ENCODE measurements around the gene TMEM243.
"Not testable (repeated sequence)": the region's sequence is repeated elsewhere in the genome, so short reads cannot be mapped to it uniquely, and the experiment has no call there.

The TMEM243 gene

DNA sequence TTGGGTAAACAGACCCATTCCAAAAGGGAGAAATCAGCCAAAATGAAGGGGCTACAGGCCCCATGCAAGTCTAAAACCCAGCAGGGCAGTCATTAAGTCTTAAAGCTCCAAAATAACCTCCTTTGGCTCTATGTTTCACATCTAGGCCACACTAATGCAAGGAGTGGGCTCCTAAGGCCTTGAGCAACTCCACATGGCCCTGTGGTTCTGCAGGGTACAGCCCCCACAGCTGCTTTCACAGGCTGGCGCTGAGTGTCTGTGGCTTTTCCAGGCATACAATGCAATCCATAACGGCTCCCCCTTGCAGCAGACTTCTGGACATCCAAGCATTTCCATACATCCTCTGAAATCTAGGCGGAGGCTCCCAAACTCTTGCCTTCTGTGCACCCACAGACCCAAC, 9.0 kb downstream of the TMEM243 start:
- no peak for DNase-seq

DNA sequence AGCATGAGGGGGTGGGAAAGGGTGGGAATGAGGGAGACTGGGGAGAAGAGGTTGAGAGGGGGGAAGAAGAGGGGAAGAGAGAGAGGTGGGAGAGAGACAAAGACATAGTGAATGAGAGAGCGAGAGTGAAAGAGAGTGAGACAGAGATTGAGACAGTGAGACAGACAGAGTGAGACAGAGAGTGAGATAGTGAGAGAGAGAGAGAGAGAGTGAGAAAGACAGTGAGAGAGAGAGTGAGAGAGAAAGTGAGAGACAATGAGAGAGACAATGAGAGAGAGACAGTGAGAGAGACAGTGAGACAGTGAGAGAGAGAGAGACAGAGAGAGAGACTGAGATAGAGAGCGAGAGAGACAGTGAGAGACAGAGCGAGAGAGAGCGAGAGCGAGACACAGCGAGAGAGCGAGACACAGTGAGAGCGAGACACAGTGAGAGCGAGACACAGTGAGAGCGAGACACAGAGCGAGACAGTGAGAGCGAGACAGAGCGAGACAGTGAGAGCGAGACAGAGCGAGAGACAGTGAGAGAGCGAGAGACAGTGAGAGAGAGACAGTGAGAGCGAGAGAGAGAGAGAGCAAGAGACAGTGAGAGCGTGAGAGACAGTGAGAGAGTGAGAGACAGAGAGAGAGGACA, 10.1 kb downstream of the TMEM243 start:
- DNase-seq: no peak

DNA sequence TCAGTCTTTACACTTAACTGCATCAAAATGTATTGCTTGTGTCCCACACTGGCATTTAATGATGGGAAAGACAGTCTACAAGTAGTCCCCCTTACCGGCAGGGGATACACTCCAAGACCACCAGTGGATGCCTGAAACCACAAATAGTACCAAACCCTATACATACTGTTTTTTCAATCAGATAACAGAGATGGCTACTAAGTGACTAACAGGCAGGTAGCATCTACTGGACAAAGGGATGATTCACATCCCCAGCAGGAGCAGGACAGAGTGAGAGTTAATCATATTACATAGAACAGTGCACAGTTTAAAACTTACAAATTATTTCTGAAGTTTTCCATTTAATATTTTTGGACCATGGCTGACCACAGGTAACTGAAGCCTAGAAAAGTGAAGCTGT, 13.2 kb downstream of the TMEM243 start:
- no peak for DNase-seq

DNA sequence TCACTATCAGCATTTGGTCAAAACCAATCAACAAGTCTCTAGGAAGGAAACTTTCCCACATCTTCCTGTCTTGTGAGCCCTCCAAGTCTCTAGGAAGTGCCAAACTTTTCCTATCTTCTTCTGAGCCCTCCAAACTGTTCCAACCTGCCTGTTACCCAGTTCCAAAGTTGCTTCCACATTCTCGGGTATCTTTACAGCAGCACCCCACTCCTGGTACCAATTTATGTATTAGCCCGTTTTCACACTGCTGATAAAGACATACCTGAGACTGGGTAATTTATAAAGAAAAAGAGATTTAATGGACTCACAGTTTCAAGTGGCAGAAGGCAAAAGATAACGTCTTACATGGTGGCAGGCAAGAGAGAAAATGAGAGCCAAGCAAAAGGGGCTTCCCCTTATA, 13.8 kb downstream of the TMEM243 start:
- not testable (repeated sequence) for DNase-seq

DNA sequence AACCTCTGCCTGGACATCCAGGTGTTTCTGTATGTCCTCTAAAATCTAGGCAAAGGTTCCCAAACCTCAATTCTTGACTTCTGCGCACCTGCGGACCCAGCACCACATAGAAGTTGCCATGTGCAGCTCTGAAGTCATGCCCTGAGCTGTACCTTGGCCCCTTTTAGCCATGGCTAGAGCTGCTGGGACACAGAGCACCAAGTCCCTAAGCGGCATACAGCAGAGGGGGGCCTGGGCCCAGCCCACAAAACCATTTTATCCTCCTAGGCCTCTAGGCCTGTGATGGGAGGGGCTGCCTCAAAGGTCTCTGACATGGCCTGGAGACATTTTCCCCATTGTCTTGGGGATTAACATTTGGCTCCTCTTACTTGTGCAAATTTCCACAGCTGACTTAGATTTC, 14.6 kb downstream of the TMEM243 start:
- DNase-seq: no peak

DNA sequence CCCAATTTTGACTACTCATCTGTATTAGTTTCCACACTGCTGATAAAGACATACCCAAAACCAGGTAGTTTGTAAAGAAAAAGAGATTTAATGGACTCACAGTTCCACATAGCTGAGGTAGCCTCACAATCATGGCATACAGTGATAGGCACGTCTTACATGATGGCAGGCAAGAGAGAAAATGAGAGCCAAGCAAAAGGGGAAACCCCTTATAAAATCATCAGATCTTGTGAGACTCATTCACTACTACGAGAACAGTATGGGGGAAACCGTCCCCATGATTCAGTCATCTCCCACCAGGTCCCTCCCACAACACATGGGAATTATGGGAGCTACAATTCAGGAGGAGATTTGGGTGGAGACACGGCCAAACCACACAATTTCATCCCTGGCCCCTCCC, 15.6 kb downstream of the TMEM243 start:
- not testable (repeated sequence) for DNase-seq

DNA sequence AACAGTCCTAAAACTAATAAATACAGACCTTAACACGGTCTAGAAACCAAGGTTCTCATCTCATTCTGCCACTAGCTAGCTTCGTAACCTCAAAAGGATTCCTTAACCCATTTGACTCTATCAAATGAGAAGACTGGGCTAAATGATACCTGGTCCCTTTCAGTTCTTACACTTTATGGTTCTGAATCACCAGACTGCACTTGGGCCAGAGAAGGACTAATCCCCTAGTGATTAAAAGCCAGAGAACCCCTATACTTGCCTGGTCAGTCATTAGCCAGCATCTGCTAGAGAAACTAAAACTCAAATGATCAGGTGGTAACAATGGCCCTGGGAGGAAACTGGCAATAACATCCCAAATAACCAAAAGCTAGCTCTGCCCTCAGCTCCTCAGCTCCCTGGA, 16.8 kb downstream of the TMEM243 start:
- DNase-seq: no peak

DNA sequence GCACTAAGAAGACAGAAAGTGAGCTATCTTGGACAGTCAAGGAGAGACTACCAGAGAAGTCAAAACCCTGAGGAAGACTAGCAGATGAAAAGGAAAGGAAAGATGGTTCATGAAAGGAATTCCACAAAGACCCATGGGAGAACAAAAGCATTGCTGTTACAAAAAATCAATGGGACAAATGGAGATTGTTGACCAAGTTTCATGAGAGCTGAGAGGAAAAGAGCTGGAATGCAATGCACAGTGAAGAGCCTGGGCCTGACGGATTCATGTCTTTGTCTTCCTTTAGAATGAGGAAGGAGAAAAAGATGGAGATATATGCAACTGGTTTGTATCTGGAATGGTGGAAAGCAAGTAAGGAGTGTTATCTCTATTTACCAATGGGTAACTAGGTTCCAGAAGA, 17.3 kb downstream of the TMEM243 start:
- no peak for DNase-seq

DNA sequence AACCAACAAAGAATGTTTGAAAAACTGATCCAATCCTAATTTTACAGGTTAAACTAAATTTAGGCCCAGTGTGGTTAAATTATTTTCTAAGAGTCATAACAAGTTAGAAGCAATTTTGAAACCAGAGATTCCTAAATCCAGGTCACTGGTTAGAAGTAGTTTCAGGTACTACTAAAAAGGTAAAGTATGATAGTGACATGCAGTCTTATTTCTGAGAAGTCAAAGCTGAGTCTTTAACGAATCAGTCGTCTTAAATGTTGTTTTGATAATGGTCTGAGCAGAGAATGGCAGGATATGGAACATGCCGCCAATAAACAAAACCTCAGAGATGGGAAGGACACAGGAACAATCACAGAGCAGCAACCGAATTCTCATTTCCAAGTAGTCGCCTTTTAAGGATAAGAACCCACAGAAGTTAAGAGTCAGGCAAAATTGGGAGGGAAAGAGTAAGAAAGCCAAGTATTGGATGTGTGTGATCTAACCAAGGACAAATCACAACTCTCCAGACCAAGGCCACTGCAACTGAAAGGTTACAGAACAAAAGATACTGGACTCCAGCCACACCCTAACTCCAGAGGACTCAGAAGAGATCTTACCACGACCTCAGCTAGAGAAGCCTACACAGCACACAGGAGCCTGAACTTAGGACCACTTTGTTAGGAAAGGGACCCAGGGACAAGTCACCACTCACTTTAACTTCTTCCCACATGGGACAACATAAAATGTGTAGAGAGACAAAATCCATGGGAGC, 19.7 kb downstream of the TMEM243 start:
- DNase-seq: no peak

DNA sequence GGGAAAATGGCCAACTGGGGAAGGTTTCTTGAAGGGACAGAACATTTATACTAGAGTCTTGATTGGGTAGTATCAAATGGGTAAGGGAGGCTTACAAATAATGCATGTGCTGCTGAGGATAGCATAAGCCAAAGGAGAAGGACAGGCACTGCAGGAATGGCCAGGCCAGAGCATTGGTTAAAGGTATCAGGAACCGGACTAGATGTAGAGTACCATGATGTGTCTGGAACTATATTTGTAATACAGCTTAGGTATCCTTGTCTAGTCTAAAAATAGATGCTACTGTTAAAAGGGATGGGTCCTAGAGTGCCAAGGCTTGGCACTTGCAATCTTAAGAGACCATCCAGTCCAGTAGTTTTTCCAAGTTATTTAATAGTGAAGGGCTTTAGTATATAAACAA, 20.3 kb downstream of the TMEM243 start:
- DNase-seq: no peak

DNA sequence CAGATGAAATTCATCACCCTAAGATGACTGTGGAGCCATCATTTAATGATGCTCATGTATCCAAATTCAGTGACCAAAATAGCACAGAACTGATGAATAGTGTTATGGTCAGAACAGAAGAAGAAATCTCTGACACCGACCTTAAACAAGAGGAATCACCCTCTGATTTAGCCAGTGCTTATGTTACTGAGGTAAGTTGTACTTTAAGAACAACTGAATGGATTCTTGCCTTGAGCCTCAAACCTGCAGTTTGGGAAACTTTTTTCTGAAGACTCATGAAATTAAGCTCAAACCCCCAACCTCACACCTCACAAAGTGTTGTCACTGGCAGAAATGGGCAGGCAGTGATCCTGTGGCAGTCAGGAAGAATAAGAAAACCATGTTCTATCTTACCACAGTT, 25.6 kb downstream of the TMEM243 start:
- DNase-seq: no peak

DNA sequence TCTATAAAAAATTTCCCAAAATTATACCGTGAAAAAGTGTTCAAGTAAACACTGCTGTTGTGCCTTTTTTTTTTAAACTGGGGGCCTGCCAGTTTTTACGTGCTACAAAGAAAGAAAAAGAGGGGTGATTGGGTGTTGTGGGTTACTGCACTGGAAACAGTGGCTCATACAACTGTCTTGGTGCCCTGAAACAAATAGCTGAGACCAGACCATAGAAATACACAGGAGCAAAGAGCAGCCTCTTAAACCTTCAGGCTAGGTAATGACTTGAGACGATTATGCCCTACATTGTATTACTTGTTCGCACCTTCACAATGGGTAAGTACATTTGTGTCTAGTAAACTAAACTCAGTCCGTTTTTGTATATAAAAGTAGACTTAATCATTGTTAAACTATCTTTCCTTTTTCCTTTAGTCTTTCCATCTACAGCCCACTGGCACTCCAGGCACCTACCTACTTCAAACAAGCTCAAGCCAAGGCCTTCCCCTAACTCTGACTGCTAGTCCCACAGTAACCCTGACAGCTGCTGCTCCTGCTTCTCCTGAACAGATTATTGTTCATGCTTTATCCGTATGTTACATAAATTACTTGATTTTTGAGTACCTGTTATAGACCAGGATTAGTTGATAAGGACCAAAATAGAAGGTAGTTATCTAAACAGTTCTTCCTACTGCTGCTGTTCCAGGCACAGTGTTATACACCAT, 26.6 kb downstream of the TMEM243 start:
- DNase-seq: no peak

DNA sequence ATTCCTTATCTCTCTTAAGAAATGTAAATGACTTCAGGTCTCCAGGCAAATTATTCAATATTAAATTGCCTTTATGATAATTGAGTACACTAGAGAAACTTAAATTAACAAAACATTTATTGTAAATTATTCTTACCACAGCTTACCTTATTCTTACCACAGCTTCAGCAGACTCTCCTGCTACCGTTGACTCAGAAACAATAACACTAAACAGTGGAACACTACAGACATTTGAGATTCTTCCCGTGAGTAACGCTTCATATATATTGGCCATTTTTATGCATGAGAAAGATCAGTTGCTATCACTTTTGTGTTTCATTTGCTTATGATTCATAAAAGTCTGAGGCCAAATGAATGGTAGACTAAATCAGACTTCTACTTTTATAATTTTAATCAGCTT, 28.7 kb downstream of the TMEM243 start:
- DNase-seq: no peak

DNA sequence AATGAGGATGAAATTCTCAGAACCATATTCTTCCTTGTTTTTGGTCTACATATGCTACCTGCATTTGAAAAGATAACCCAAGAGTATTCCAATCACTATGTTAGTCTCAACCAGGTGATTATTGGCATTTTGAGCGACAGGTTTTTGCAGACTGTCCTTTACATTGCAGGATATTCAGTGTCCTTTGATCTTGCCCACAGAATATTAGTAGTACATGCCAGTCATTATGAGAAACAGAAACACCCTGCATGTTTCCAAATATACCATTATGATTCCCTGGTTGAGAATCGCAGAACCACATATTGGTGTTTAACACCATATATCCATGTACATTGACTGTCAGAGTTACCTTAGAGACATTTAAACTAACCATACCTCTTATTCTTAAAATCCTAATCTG, 30.6 kb downstream of the TMEM243 start:
- DNase-seq: no peak

DNA sequence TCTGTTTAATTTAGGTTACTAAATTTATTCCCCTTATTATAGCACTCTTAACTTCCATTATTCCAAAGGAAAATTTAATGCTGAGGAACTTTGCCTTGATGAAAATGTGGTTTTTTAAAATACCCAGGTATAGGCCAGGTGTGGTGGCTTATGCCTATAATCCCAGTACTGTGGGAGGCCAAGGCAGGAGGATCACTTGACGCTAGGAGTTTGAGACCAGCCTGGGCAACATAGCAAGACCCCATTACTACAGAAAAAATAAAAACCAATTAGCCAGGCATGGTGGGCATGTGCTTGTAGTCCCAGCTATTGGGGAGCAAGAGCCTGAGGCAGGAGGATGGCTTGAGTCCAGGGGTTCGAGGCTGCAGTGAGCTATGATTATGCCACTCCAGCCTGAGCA, 32.4 kb downstream of the TMEM243 start:
- DNase-seq: no peak

DNA sequence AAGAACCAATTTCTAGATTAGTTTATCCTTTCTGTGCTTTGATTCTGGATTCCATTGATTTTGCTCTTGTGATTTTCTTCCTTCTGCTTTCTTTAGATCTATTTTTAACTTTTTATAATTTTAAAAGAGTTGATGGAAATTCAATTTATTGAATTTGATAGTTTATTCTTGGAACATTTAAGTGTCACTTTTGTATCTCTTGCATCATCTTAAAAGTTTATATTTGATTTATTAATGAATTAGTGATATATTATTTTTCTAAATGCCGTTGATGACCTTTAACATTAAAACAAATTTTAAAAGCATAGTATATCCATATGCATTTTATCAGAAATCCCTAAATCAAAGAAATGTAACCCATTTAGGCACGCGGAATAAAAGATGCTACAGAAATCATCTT, 40.4 kb downstream of the TMEM243 start:
- no peak for DNase-seq

DNA sequence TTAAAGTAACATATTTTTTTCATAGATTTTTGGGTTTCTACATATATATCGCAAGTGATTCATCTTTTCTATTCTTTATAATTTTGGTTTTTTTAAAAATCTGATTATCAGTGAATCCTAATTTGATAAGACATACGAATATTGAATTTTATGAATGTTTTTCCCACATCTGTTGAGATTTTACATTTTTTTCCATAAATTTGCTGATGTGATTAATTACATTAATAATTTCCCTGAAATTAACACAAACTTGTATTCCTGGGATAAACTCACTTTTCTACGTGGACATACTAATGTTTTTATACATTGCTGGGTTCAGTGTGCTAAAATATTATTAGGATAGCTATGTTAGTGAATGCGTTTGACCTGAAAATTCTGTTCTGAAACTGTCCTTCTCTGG, 41.2 kb downstream of the TMEM243 start:
- DNase-seq: no peak

DNA sequence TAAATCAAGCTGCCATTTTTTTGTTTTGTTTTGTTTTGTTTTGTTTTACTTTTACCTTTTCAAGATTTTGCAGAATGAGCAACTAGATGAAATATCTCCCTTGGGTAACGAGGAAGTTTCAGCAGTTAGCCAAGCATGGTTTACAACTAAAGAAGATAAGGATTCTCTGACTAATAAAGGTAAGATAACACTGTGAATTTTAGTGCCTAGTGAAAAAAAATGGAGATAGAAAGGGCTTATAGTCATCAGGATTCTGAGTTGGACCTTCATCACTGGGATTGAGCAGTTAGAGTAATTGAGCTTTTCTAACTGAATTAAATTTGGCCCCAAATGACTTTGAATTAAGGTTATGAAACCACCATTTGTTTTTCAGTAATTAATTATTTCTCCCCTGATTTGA, 46.1 kb downstream of the TMEM243 start:
- no peak for DNase-seq

DNA sequence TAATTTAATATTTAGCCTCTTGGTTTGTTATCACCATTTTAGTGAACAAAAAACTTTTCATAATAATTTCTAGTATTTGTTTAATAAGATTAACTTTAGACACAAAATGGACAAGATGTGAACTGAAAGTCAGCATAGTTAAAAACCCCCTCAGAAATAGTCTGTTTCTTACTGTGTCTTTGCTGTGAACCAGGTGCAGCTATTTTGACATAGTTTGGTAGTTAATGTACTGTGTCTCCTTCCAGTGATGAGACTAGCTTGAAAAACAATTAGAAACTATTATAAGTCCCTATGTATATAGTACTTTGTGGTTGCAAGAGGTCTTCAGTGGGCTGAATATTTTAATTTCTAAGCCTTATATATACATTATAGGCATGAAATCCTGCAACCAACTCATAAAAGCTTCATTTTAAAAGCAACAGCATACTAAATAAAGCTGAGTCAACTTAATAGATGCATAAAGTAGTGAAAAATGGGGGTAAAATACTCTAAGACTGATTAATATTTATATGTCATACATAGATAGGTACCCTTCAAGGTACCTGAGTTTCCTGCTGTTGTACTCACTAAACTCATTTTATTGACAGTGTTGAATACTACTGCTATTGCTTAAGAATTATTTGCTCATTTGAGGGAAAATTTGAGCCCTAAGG, 48.1 kb downstream of the TMEM243 start:
- DNase-seq: no peak

DNA sequence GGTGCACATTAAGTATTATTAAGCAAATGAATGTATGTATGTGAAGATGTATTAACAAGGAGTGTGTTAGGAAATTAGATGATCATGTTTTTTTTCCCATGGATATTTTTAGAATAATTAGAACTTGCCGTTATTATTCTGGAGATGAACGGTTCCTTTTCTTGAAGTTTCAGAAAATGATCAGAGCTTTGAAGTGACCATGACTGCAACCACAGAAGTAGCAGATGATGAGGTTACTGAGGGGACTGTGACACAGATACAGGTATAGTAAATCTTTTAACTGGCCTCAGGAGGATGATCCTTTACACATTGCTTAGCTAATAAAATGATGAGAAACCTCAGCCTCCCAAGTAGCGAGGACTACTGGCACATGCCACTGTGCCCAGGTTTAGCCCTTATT, 48.7 kb downstream of the TMEM243 start:
- DNase-seq: no peak

DNA sequence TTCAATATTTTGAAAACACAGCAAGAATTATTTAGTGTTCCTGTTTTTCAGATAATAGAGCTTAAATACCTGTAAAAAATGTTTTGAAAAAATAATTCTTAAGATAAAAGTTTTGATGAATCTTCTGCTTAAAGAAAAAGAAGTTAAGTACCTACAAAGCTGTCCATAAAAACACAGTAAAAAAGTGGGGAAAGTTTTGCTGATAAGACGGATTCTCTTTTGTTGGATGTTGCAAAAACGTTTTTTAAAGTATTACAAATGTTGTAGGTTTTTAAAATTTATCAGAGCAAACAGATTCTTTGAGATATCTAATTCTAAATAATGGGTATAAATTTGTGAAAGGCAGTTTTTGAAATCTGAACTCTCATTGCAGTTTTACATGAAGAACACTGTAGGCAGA, 55.1 kb downstream of the TMEM243 start:
- no peak for DNase-seq

DNA sequence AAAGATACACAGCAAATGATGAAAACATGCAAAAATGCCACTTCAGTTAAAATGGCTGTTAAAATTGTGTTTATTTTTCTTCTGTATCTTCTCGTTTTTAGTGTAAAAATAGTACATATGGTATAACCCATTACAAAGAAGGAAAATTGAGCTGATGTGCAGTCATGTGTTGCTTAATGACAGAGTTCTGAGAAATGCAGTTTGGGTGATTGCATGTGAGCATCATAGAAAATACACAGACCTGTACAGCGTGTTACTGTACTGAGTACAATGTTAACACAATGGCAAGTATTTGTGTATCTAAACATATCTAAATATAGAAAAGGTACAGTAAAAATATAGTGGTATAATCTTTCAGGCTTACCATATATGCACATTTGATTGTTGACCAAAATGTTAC, 60.0 kb downstream of the TMEM243 start:
- DNase-seq: no peak

DNA sequence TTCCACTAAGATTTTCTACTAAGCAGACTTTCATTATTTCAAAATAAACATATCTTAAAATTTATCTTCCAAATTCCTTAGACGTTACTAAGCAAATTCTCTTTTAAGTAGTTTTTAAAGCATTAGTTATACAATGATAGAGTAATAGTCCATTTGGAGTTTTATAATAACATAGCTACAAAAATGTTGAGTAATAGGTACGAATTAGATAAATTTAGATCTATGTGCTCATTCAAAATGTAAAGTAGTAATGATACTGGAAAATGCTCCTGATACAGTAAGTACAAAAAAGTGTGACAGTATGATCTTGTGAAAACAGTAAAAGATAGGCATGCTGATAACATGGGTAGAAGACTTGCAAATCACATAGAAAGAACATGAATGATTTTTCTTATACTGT, 62.8 kb downstream of the TMEM243 start:
- no peak for DNase-seq

DNA sequence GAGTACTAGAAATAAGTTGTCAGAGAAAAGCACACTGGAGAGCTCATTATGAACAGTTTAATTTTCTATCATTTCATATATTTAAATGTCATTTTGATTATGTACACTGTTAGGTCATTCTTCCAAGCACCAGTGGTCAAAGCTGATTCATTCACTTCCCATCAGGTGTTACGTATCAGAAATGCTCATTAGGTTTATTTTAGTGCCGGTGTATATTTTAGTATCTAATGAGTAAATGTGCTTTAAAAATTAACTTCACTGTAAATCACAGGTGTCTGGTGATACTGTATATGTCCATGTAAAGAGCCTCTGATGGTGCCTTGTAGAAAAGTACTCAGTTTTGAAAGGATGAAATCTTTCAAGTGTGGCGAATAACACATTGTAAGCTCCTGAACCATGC, 63.7 kb downstream of the TMEM243 start:
- no peak for DNase-seq
